ENCODE results near the gene GRK4.

GRCh38 chr4:2937146-2937857 is 26.1 kb upstream of the GRK4 start:
- TF ChIP-seq CTCF (IDR thresholded peaks at IDR 0.05) (no peak), POLR2A (IDR thresholded peaks at IDR 0.05) (no peak)
